B cell (primary cell): ENCODE measurements around the gene TBC1D1.

ENCODE experiments used
- CTCF ChIP-seq: fragments of 200-600 bp; IDR thresholded peaks from one replicate; pipeline ENCODE4 v1.8.0; 2022; ENCODE audit warnings: antibody characterized with exemption, mild to moderate bottlenecking
- EZH2 ChIP-seq: IDR thresholded peaks from 2 replicates; pipeline ENCODE4 v1.6.1; 2012; ENCODE audit warnings: borderline replicate concordance, low read depth, mild to moderate bottlenecking, moderate library complexity, low read length; ENCODE audit not compliant: insufficient read depth, poor library complexity, severe bottlenecking

GRCh38 chr4:38140643-38141203 is 249.8 kb downstream of the TBC1D1 start:
- no peak for TF ChIP-seq CTCF
- no peak for TF ChIP-seq EZH2
